Epithelial cell of proximal tubule (primary cell): ENCODE data around the gene ERFL. TPM values are rescaled to one million over a fixed set of nuclear protein-coding genes. Genes with fewer than 3 reads are reported as not detected.
A peak's percentile ranks its signal among the peaks of the same experiment; 100 is the strongest.

Experiments
- DNase-seq: peaks from one replicate; pipeline ENCODE4 v3.0.0-alpha.2; 2011; ENCODE audit warnings: low read depth
- H3K4me3 ChIP-seq: 2 replicates; pipeline ENCODE4 v1.5.1; 2011; ENCODE audit warnings: low read depth, mild to moderate bottlenecking, low read length
- CTCF ChIP-seq: conservative IDR thresholded peaks from 2 replicates; pipeline ENCODE4 v1.5.1; 2012; ENCODE audit warnings: low read depth, mild to moderate bottlenecking, low read length
- total RNA-seq: library from RNA; depleted of rRNA; stranded (reverse); fragments of >200 nt; gene quantifications from 2 replicates; pipeline ENCODE4 v1.2.3, GENCODE V29; 2015

ERFL gene
- total RNA-seq, 1 donor from 2014 or later, result not detected

- no peak for DNase-seq
- no peak for TF ChIP-seq CTCF
- H3K4me3 ChIP-seq, result no peak overlapping the region
Observed at GRCh38 chr19:41932259-41932719, 4.0 kb upstream of the ERFL start.

- no peak for DNase-seq
- peak; percentile 43 for TF ChIP-seq CTCF
- H3K4me3 ChIP-seq, result no peak overlapping the region
Observed at GRCh38 chr19:41930926-41931592, 2.8 kb upstream of the ERFL start.

GRCh38 chr19:41930322-41930722, 2.1 kb upstream of the ERFL start:
- DNase-seq, result no peak
- TF ChIP-seq CTCF, result no peak
- H3K4me3 ChIP-seq, result no peak overlapping the region

GRCh38 chr19:41929536-41930071, 1.4 kb upstream of the ERFL start:
- H3K4me3 ChIP-seq, result no peak overlapping the region
- no peak for DNase-seq
- no peak for TF ChIP-seq CTCF

GRCh38 chr19:41928754-41929535, 696 bp upstream of the ERFL start:
- no peak overlapping the region for H3K4me3 ChIP-seq
- DNase-seq, result no peak
- no peak for TF ChIP-seq CTCF

- no peak for TF ChIP-seq CTCF
- no peak for DNase-seq
- peak overlapping the region; percentile 14 for H3K4me3 ChIP-seq
Observed at GRCh38 chr19:41927497-41928192, 604 bp downstream of the ERFL start.
